Measurements from ENCODE around the gene UBTF. TPM values are rescaled to one million over a fixed set of nuclear protein-coding genes. Genes with fewer than 3 reads are reported as not detected.

Gene UBTF
- total and polyA plus RNA-seq, 2 donors = 54.4 to 76.9 TPM

DNA sequence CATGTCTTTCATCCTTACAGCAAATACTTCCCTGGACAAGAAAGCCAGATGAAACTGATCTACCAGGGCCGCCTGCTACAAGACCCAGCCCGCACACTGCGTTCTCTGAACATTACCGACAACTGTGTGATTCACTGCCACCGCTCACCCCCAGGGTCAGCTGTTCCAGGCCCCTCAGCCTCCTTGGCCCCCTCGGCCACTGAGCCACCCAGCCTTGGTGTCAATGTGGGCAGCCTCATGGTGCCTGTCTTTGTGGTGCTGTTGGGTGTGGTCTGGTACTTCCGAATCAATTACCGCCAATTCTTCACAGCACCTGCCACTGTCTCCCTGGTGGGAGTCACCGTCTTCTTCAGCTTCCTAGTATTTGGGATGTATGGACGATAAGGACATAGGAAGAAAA lies 29.0 kb downstream of the UBTF start:
- Histone ChIP-seq H3K36me3 (ENCODE audit: insufficient read depth) (peaks cover 3% of the 10 kb centered on the region), H3K4me3 (ENCODE audit: low read depth, low read length) (no peak overlapping the region), H3K27ac (ENCODE audit: low read depth) (no peak overlapping the region), H3K4me1 (ENCODE audit: insufficient read depth) (no peaks in the 10 kb centered on the region)
- DNase-seq (ENCODE audit: extremely low spot score) = no peak
- WGBS = 89% methylated on average over 10 of the region's 10 CpGs

DNA sequence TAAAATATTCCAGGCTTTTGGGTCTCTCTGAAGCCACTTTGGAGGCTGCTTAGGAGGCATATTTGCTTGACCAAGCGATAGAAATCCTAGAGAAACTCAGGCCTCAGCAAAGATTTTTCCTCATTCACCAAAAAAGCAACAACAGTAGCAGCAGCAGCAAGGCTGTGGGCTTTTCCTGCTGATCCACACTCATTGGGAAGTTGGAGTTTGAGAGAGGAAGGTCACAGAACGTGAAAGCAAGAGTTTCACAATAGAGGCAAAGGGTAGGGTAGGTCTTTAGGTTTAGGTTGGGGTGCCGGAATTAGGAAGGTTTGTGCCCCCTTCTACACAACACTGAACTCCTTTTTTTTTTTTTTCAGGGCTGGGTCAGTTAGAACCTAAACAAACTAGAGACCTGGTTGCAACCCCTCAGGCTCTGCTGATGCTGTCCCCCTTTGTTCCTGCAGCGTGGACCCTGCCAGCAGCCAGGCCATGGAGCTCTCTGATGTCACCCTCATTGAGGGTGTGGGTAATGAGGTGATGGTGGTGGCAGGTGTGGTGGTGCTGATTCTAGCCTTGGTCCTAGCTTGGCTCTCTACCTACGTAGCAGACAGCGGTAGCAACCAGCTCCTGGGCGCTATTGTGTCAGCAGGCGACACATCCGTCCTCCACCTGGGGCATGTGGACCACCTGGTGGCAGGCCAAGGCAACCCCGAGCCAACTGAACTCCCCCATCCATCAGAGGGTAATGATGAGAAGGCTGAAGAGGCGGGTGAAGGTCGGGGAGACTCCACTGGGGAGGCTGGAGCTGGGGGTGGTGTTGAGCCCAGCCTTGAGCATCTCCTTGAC lies 30.7 kb downstream of the UBTF start:
- 88% methylated on average over 12 of the region's 12 CpGs for whole genome bisulfite sequencing
- Histone ChIP-seq H3K4me3 (ENCODE audit: low read depth, low read length) (no peak overlapping the region), H3K4me1 (ENCODE audit: insufficient read depth) (no peaks in the 10 kb centered on the region), H3K36me3 (ENCODE audit: insufficient read depth) (peaks cover 3% of the 10 kb centered on the region), H3K27ac (ENCODE audit: low read depth) (no peak overlapping the region)
- no peak for DNase-seq (ENCODE audit: extremely low spot score)

DNA sequence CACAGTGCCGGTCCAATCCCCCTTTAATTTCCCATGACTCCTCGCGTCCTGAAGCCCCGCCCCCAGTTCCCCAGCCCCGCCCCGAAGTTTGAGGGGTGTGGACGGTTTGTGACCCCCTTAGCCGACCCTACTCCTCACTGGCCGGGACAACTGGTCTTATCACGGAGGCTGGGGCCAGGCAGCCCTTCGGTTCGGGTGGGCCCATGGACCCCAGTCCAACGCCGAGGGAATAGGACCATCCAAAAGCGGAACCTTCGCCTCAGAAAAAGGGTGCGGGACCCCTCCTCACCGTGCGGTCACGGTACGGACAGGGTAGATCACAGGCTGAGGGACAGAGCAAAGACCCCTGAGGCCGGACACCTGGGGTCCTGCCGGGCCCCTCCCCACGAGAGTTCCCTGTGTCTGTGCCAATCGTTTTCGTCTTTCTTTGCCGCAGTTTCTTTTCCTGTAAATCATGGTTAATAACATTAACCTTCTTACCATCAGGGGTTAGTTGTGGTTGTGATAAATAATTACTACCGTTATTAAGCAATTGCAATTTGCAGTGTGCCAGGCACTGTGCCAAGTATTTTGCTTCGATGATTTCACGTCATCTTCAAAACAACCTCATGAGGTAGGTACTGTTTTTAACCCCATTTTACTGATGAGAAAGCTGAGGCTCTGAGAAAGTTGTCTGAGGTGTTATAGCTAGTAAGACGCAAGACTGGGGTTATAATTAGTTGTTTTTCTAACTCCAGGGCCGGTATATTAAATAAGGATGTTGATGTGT lies 32.2 kb downstream of the UBTF start:
- Histone ChIP-seq H3K4me1 (ENCODE audit: insufficient read depth) (no peaks in the 10 kb centered on the region), H3K4me3 (ENCODE audit: low read depth, low read length) (peak overlapping the region; percentile 81), H3K36me3 (ENCODE audit: insufficient read depth) (peaks cover 5% of the 10 kb centered on the region), H3K27ac (ENCODE audit: low read depth) (peak overlapping the region; percentile 95)
- 3% methylated on average over 32 of the region's 32 CpGs for WGBS
- DNase-seq (ENCODE audit: extremely low spot score) = no peak

DNA sequence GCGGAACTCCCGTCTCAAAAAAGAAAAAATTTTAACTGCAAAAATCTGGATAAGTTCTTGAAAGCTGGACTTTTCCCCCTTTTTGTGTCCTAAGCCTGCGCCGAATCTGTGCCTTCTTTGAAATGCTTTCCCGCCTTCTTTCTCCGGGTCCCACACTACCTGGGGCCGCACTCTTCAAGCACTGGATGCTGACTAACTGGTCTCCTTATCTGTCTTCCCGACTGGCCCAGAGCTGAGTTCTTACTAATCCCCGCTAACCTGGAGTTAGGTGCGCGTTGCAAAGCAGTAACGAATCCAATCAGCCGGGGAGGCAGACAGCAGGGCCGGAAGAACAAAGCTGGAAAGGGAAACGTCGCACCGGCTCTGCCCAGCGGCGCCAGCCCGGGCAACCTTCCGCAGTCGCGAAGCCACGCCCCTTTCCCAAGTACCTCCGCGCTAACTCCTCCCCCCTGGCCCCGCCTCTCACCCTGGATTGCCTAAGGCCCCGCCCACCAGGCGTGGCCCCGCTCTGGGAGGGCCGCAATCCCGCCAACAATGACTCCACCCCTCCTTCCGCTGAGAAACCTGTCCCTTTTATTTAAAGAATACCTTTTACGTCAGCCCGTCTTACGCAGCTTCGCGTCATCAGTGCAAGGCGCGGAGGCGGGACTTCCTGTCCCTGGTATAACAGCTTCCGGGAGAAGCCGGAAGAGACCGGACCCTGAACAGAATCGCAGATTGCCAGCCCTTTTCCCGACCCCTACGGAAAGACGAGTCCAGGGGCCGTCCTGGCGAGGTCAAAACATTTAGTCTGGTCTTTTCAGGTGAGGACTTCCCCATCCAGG lies 33.0 kb downstream of the UBTF start, which contains the start of gene TMUB2:
TMUB2 (plus strand) TSS at position 666 of the 824 bp plus-strand sequence. CDS start 737 bp downstream, outside the sequence.
- peak within 1 kb of the TSS; percentile 81 for H3K4me3 ChIP-seq (ENCODE audit: low read depth, low read length)
- H3K36me3 ChIP-seq (ENCODE audit: insufficient read depth) = peaks cover 6% of the 10 kb centered on the region
- peak; percentile 98 for DNase-seq (ENCODE audit: extremely low spot score)
- H3K4me1 ChIP-seq (ENCODE audit: insufficient read depth) = no peaks in the 10 kb centered on the region
- H3K27ac ChIP-seq (ENCODE audit: low read depth) = peak within 1 kb of the TSS; percentile 95
- WGBS = under 1% methylated on average over 50 of the region's 50 CpGs

DNA sequence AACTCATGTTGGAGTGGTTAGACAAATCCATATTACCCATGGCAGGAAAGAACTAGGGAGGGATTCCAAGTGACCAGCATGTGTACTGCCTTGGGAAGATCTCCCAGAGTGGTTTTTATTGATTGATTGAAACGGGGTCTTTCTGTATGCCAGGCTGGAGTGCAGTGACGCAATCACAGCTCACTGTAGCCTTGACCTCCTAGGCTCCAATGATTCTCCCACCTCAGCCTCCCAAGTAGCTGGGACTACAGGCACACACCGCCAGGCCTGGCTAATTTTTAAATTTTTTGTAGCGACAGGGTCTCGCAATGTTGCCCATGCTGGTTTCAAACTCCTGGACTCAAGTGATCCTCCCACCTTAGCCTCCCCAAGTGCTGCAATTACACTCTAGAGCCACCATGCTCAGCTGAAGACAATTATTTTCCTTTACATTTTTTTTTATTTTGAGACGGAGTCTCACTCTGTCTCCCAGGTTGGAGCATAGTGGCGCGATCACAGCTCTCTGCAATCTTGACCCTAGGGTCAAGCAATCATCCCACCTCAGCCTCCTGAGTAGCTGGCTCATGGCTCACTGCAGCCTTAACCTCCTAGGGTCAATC lies 35.2 kb downstream of the UBTF start:
- DNase-seq (ENCODE audit: extremely low spot score) = no peak
- Histone ChIP-seq H3K36me3 (ENCODE audit: insufficient read depth) (peaks cover 6% of the 10 kb centered on the region), H3K4me1 (ENCODE audit: insufficient read depth) (no peaks in the 10 kb centered on the region), H3K4me3 (ENCODE audit: low read depth, low read length) (no peak overlapping the region), H3K27ac (ENCODE audit: low read depth) (no peak overlapping the region)
- 89% methylated on average over 8 of the region's 8 CpGs for WGBS

DNA sequence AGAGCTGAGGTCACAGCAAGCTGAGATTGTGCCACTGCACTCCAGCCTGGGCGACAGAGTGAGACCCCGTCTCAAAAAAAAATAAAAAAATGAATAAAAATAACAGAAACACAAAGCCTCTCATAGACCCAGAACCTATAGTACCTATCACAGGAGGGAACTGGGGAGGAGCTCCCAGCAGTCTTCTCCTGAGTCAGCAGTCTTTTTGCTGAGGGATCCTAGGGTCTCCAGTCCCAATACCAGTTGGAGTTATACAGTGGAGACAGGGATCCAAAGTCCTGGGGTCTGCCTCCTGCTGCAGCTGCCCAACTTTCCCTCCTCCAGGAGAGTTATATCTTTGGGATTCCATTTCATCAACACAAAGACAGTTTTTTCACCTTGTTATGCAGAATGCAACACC lies 36.5 kb downstream of the UBTF start:
- no peak for DNase-seq (ENCODE audit: extremely low spot score)
- WGBS = 89% methylated on average over 2 of the region's 2 CpGs
- Histone ChIP-seq H3K4me1 (ENCODE audit: insufficient read depth) (no peaks in the 10 kb centered on the region), H3K27ac (ENCODE audit: low read depth) (no peak overlapping the region), H3K36me3 (ENCODE audit: insufficient read depth) (peaks cover 2% of the 10 kb centered on the region), H3K4me3 (ENCODE audit: low read depth, low read length) (no peak overlapping the region)

DNA sequence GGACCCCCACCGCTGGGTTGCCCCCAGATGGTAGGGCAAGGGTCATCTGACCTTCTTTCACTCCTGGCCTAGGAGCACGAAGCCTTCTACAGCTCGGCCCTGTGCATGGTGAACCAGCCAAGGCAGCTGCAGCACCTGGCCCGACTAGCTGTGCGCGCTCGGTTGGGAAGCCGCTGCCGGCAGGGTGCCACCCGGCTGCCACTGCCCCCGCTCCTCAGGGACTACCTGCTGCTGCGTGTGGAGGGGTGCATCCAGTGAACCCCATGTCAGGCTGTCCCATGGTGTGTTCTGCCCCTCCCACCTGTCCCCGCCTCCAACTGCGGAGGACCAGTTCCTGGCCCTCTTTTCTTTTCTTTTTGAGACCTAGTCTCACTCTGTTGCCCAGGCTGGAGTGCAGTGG lies 41.3 kb downstream of the UBTF start:
- no peak for DNase-seq (ENCODE audit: extremely low spot score)
- 93% methylated on average over 14 of the region's 14 CpGs for WGBS
- H3K36me3 ChIP-seq (ENCODE audit: insufficient read depth) = peaks cover 2% of the 10 kb centered on the region
- no peaks in the 10 kb centered on the region for H3K4me1 ChIP-seq (ENCODE audit: insufficient read depth)
- H3K4me3 ChIP-seq (ENCODE audit: low read depth, low read length) = no peak overlapping the region
- no peak overlapping the region for H3K27ac ChIP-seq (ENCODE audit: low read depth)

DNA sequence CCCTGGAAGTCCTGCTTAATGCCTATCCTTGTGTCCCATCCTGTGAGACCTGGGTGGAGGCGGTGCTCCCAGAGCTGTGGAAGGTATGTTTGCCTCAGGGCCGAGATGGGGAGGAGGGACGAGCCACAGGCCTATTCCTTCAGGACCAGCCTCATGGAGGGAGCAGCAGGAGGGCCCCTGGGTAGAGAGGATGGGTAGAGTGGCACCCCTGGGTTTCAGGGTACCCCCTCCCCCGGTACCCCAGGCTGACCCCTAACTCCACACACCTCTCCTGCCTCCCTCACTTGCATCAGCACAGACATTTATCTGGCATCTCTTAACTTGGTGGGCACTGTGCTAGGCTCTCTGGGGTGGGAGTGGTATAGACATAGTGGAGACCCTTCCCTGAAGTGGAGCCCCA lies 41.8 kb downstream of the UBTF start:
- H3K27ac ChIP-seq (ENCODE audit: low read depth) = no peak overlapping the region
- 94% methylated on average over 4 of the region's 4 CpGs for WGBS
- H3K4me3 ChIP-seq (ENCODE audit: low read depth, low read length) = no peak overlapping the region
- H3K4me1 ChIP-seq (ENCODE audit: insufficient read depth) = no peaks in the 10 kb centered on the region
- peaks cover 2% of the 10 kb centered on the region for H3K36me3 ChIP-seq (ENCODE audit: insufficient read depth)
- no peak for DNase-seq (ENCODE audit: extremely low spot score)

DNA sequence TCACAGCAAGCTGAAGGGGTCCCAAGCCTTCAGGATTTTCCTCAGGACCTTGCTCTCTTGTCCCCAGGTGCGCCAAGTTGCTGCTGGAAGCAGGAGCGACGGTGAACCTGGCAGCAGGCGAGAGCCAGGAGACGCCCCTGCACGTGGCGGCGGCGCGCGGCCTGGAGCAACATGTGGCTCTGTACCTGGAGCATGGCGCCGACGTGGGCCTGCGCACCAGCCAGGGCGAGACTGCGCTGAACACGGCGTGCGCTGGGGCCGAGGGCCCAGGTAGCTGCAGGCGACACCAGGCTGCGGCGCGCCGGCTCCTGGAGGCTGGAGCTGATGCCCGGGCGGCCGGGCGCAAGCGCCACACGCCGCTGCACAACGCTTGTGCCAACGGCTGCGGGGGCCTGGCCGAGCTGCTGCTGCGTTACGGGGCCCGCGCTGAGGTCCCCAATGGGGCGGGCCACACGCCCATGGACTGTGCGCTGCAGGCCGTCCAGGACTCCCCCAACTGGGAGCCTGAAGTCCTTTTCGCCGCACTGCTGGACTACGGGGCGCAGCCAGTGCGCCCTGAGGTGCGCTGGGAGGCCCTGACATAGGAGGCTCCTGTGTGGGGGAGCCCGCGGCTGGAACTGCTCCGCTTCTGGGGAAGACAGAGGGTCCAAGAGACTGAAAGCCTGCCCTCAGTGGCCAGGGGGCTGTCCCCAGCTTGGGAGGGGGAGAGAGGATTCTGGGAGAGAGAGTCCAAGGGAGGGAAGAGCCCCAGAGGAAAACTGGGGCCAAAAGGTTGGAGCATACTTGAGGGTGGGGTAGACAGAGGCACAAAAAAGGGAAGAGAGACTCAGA lies 42.6 kb downstream of the UBTF start:
- Histone ChIP-seq H3K27ac (ENCODE audit: low read depth) (no peak overlapping the region), H3K4me1 (ENCODE audit: insufficient read depth) (no peaks in the 10 kb centered on the region), H3K4me3 (ENCODE audit: low read depth, low read length) (no peak overlapping the region), H3K36me3 (ENCODE audit: insufficient read depth) (no peaks in the 10 kb centered on the region)
- no peak for DNase-seq (ENCODE audit: extremely low spot score)
- 91% methylated on average over 54 of the region's 54 CpGs for WGBS

DNA sequence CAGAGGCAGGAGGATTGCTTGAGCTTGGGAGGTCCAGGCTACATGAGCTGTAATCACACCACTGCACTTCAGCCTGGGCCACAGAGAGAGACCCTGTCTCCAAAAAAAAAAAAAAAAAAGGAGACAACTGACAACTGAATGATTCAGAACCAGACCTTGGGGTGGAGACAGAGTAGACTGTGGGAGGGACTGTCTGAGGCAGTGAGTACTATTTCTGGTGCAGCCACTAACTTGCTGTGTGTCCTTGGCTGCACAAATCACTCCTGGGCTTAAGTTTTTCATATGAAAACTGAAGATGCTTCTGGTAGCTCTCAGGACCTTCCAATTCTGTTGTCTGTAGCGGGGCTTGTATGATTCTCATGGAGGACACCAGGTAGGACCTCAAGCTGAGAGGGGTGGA lies 43.2 kb downstream of the UBTF start:
- H3K4me1 ChIP-seq (ENCODE audit: insufficient read depth) = no peaks in the 10 kb centered on the region
- H3K4me3 ChIP-seq (ENCODE audit: low read depth, low read length) = no peak overlapping the region
- H3K27ac ChIP-seq (ENCODE audit: low read depth) = no peak overlapping the region
- WGBS = 95% methylated on average over 1 of the region's 1 CpG
- DNase-seq (ENCODE audit: extremely low spot score) = no peak
- no peaks in the 10 kb centered on the region for H3K36me3 ChIP-seq (ENCODE audit: insufficient read depth)

DNA sequence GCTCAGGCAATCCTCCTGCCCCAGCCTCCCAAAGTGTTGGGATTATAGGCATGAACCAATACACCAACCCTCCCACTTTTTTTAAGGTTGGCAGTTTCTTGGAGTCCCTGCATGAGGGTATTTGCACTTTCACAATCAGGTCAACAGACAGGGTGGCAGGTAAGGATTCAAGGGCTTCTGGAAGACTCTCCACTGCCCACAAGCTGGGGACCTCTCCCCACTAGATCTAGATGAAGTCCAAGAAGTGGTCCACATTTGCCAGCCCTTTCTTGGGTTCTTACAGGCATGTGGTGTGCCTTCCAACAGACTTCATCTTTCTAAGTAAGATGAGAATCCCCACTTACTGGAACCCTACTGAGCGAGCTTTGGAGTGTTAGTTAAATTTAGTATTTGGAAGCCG lies 45.0 kb downstream of the UBTF start:
- 97% methylated on average over 2 of the region's 2 CpGs for WGBS
- no peak for DNase-seq (ENCODE audit: extremely low spot score)
- no peak overlapping the region for H3K27ac ChIP-seq (ENCODE audit: low read depth)
- H3K4me1 ChIP-seq (ENCODE audit: insufficient read depth) = no peaks in the 10 kb centered on the region
- H3K36me3 ChIP-seq (ENCODE audit: insufficient read depth) = no peaks in the 10 kb centered on the region
- H3K4me3 ChIP-seq (ENCODE audit: low read depth, low read length) = no peak overlapping the region

DNA sequence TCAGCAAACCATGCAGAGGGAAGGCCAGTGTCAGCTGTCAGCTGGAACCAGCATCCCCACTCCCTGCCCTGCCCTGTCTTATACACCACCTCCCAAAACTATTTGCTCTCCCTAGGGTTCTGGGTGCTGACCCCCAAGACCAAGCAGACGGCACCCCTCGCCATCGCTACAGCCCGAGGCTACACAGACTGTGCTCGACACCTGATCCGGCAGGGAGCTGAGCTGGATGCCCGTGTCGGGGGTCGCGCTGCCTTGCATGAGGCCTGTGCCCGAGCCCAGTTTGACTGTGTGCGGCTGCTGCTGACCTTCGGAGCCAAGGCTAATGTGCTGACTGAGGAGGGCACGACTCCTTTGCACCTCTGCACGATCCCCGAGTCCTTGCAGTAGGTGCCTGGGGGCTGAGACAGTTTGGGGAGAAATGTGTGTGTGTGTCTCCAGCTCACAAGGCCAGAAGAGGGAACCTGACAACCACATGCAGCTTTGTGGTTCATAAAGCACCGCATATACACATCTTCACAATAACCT lies 47.5 kb downstream of the UBTF start:
- Histone ChIP-seq H3K4me1 (ENCODE audit: insufficient read depth) (no peaks in the 10 kb centered on the region), H3K27ac (ENCODE audit: low read depth) (no peak overlapping the region), H3K4me3 (ENCODE audit: low read depth, low read length) (no peak overlapping the region), H3K36me3 (ENCODE audit: insufficient read depth) (no peaks in the 10 kb centered on the region)
- 83% methylated on average over 17 of the region's 17 CpGs for WGBS
- DNase-seq (ENCODE audit: extremely low spot score) = no peak

Measured in urinary bladder (tissue), 4 donors.